ENCODE results near the gene HOXA2.
A peak's percentile ranks its signal among the peaks of the same experiment; 100 is the strongest.

HOXA2 gene

GRCh38 chr7:27102581-27103442 is at the start of gene HOXA2:
TSS of gene HOXA2 (minus strand) at chr7:27102683. CDS start at chr7:27102500, 183 bp downstream.
- no peak for DNase-seq (ENCODE audit: low read depth)

GRCh38 chr7:27151341-27151930 is 49.0 kb upstream of the HOXA2 start:
- no peak for DNase-seq (ENCODE audit: low read depth)

- DNase-seq (ENCODE audit: low read depth) = peak; percentile 45
Observed at GRCh38 chr7:27150568-27151340, 48.3 kb upstream of the HOXA2 start.

GRCh38 chr7:27149842-27150567 is 47.5 kb upstream of the HOXA2 start:
- DNase-seq (ENCODE audit: low read depth) = no peak

- DNase-seq (ENCODE audit: low read depth) = no peak
Observed at GRCh38 chr7:27148756-27149641, 46.5 kb upstream of the HOXA2 start.

- no peak for DNase-seq (ENCODE audit: low read depth)
Observed at GRCh38 chr7:27148031-27148755, 45.7 kb upstream of the HOXA2 start.

- DNase-seq (ENCODE audit: low read depth) = no peak
Observed at GRCh38 chr7:27147199-27148030, 44.9 kb upstream of the HOXA2 start, which contains the start of gene HOXA6. TSS of gene HOXA6 (minus strand) at chr7:27147774. CDS start at chr7:27147749, 25 bp downstream.

GRCh38 chr7:27146491-27147198 is 44.2 kb upstream of the HOXA2 start:
- no peak for DNase-seq (ENCODE audit: low read depth)

GRCh38 chr7:27145914-27146412 is 43.5 kb upstream of the HOXA2 start:
- DNase-seq (ENCODE audit: low read depth) = no peak

GRCh38 chr7:27145165-27145913 is 42.9 kb upstream of the HOXA2 start:
- no peak for DNase-seq (ENCODE audit: low read depth)

DNA sequence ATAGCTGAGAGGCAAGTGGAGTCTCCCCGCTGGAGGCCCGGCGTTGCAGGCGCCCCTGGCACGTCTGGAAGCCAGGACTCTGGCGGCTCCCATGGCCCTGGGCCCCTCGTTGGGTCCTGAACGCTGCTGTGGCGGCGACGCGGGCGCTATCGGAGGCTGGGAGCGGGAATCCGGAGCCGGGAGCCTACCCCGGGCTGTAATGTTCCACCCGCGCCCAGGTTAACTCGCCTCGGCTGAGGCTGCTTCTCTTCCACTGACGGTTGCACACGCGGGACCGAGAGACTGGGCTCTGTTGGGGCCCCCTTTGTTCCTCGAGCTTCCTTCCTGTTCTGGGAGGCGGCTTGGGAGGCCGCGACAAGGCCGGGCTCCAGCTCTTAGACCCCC is 42.3 kb upstream of the HOXA2 start:
- DNase-seq (ENCODE audit: low read depth) = no peak

GRCh38 chr7:27143950-27144780 is 41.7 kb upstream of the HOXA2 start:
- DNase-seq (ENCODE audit: low read depth) = no peak

DNA sequence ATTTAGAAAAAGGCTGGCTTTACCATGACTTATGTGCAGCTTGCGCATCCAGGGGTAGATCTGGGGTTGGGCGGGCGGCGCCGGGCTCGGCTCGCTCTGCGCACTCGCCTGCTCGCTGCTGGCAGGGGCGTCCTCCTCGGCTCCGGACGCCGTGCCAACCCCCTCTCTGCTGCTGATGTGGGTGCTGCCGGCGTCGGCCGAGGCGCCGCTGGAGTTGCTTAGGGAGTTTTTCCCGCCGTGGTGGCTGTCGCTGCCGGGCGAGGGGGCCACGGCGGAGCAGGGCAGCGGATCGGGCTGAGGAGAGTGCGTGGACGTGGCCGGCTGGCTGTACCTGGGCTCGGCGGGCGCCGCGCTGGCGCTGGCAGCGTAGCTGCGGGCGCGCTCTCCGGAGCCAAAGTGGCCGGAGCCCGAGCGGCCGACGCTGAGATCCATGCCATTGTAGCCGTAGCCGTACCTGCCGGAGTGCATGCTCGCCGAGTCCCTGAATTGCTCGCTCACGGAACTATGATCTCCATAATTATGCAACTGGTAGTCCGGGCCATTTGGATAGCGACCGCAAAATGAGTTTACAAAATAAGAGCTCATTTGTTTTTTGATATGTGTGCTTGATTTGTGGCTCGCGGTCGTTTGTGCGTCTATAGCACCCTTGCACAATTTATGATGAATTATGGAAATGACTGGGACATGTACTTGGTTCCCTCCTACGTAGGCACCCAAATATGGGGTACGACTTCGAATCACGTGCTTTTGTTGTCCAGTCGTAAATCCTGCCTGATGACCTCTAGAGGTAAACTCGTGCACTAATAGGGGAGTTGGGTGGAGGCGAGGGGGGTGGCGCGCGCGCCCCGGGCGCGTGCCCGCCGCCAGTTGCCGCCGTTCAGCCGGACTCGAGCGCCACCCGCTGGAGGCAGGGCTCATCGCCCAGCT is 40.8 kb upstream of the HOXA2 start, which contains the start of gene HOXA5:
TSS of gene HOXA5 (minus strand) at position 659 of the 927 bp plus-strand sequence. CDS start at position 585, 74 bp downstream.
- no peak for DNase-seq (ENCODE audit: low read depth)

DNA sequence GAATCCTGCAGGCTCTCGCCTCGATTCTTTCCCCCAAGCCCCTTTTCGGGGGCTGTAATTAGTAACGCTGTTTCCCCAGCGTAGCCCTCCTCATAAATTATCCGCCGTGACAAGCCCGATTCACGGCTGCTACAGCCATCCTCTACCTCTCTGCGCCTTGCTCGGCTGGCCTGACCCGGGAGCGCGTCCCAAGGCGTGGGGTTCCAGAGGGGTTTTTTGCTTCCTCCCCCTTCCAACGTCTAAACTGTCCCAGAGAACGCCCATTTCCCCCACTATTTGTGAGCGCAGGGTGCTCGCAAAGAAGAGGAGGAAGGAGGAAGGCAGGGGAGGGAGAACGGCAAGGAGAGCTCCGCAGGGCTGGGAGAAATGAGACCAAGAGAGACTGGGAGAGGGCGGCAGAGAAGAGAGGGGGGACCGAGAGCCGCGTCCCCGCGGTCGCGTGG is 40.1 kb upstream of the HOXA2 start:
- no peak for DNase-seq (ENCODE audit: low read depth)

- no peak for DNase-seq (ENCODE audit: low read depth)
Observed at GRCh38 chr7:27141923-27142579, 39.6 kb upstream of the HOXA2 start.

Measured in fibroblast of gingiva (primary cell).